Liver (tissue), 3 donors: ENCODE measurements around the gene ALPK3.

ENCODE experiments used
- ATF3 ChIP-seq: IDR thresholded peaks from 2 replicates; pipeline ENCODE4 v1.6.1; 2016; ENCODE audit warnings: antibody characterized with exemption
- JUND ChIP-seq, 2 donors: IDR thresholded peaks; 2 replicates each; pipeline ENCODE4 v1.6.1; 2016; ENCODE audit warnings: antibody characterized with exemption in 2 of 2
- MAX ChIP-seq: IDR thresholded peaks from 2 replicates; pipeline ENCODE4 v1.6.1; 2016; ENCODE audit warnings: antibody characterized with exemption
- RAD21 ChIP-seq, 2 donors: IDR thresholded peaks; 2 replicates each; pipeline ENCODE4 v1.6.1; 2016; ENCODE audit warnings: antibody characterized with exemption in 2 of 2, mild to moderate bottlenecking in 2 of 2
- REST ChIP-seq: IDR thresholded peaks from 2 replicates; pipeline ENCODE4 v1.6.1; 2016; ENCODE audit warnings: antibody characterized with exemption, mild to moderate bottlenecking
- SP1 ChIP-seq: IDR thresholded peaks from 2 replicates; pipeline ENCODE4 v1.6.1; 2018; ENCODE audit warnings: antibody characterized with exemption, mild to moderate bottlenecking
- YY1 ChIP-seq: IDR thresholded peaks from 2 replicates; pipeline ENCODE4 v1.6.1; 2016; ENCODE audit warnings: antibody characterized with exemption, mild to moderate bottlenecking
- ZBTB33 ChIP-seq: IDR thresholded peaks from 2 replicates; pipeline ENCODE4 v1.6.1; 2016; ENCODE audit warnings: antibody characterized with exemption
- TF ChIP-seq, protein P1 (sequence below): fragments of 150-350 bp; IDR thresholded peaks from 2 replicates; pipeline ENCODE4 v1.5.1; 2017; ENCODE audit warnings: improper control_type of control experiment, low read depth, low read length; ENCODE audit not compliant: missing input control
- donor health status: healthy.
- donor health status: healthy.

GRCh38 chr15:84784262-84784661 is 32.9 kb upstream of the ALPK3 start:
- TF ChIP-seq, protein P1, sequence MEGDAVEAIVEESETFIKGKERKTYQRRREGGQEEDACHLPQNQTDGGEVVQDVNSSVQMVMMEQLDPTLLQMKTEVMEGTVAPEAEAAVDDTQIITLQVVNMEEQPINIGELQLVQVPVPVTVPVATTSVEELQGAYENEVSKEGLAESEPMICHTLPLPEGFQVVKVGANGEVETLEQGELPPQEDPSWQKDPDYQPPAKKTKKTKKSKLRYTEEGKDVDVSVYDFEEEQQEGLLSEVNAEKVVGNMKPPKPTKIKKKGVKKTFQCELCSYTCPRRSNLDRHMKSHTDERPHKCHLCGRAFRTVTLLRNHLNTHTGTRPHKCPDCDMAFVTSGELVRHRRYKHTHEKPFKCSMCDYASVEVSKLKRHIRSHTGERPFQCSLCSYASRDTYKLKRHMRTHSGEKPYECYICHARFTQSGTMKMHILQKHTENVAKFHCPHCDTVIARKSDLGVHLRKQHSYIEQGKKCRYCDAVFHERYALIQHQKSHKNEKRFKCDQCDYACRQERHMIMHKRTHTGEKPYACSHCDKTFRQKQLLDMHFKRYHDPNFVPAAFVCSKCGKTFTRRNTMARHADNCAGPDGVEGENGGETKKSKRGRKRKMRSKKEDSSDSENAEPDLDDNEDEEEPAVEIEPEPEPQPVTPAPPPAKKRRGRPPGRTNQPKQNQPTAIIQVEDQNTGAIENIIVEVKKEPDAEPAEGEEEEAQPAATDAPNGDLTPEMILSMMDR, result no peak
- TF ChIP-seq SP1 (no peak), YY1 (no peak), REST (no peak), MAX (no peak), RAD21 (IDR thresholded peaks at IDR 0.05) (no peak), JUND (IDR thresholded peaks at IDR 0.05) (no peak), ZBTB33 (no peak), ATF3 (no peak)
